HL-60/S4 (cell line): ENCODE measurements around the gene SCN10A.

Experiments
- in situ Hi-C: fragments of 300-500 bp; cut with MboI; formaldehyde crosslinking; loops from 2 replicates; pipeline ENCODE4 v1.14.3; 2022; ENCODE audit warnings: low sequenced_read_pairs

Gene SCN10A

GRCh38 chr3:38816026-38816425, at the start of gene SCN10A:
Gene SCN10A (minus strand): TSS chr3:38816217. CDS start chr3:38794010, 22,207 bp downstream.
- in situ Hi-C loops: no loop called here

GRCh38 chr3:38853011-38853410, 37.0 kb upstream of the SCN10A start:
- in situ Hi-C loops: no loop called here

DNA sequence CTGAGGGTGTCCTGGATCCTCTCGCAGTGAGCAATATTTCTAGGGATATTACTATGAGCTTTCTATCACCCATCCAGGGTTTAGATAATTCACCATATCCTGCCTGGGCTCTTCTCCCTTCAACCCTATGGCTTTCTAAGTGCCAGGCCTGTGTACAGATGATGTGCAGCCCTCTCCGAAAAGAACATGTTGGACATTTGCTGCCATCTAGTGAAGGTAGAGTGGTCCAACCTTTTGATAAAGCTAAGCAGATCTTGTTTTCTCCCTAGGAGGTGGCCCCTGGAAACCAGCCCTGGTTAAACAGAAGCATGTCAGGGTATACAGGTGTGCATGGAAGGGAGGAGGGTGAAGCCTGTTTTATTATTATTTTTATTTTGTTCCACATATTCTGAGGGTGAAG, 27.9 kb upstream of the SCN10A start:
- in situ Hi-C loops: no loop called here

DNA sequence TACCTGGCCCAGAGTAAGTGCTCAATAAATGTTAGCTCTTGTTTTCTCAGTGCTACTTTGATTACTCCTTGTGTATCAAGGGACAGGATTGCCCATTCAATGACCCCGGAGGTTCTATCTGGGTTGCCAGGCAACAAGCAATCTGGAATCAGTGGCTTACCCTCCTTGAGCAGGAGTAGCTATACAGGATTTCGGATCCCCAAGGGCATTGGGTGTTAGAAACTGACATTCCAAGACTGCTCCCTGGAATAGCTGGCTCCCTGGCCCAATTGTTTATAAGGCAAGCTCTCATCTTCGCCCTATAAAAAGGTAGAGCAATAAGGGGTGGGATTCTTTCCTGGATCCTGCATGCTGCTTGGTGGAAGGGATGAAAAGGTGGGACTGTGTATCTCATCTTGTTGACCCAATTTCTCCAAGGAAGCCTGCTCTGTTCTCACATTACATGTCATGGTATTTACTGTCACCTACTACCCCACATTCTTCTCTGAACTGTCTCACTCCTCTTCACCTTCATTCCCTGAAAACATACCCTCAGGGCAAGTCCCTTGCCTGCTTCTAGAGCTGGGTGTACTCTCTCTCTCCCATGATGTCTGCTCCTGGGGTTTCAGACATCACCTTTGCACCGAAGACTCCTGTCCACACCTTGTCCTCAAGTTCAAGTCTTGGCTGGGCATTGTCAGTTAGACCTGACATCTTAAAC, 26.4 kb upstream of the SCN10A start:
- in situ Hi-C loops: no loop called here

DNA sequence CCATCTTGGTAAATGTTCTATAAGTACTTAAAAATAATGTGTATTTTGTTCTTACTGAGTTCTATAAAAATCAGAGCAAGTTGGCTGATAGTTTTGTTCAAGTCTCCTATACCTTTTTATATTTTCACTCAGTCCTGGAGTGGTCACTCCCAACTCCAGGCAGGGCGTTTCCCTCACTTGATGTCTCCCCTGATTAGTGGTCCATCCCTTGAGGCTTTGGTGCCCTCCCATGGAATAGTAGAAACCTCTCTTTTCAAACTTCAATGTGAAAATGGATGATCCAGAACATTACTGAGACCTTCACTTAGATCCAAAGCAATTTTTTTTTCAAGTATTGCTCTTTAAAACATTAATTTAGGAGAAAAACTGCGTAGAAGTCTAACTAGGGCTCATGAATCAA, 25.0 kb upstream of the SCN10A start:
- in situ Hi-C loops: no loop called here

GRCh38 chr3:38837358-38837757, 21.3 kb upstream of the SCN10A start:
- in situ Hi-C loops: no loop called here

GRCh38 chr3:38836561-38836960, 20.5 kb upstream of the SCN10A start:
- in situ Hi-C loops: no loop called here

DNA sequence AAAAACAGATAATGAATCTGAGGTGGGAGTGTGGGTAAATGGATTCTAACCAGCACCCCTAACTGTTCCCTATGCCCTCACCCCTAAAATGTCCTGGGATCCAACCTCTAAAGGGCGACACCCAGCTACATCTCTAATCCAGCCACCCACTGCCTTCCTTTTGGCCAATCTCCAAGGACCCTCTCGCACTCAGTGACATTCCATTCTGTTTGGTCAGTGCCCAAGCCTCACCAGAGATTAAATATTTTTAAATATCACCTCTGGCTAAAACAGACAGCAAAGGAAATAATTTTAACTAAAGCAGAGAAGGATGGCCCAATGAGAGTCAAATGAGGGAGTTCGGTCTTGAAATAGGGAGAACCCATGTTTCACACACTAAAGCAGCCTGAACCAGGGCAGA, 19.9 kb upstream of the SCN10A start:
- in situ Hi-C loops: no loop called here

DNA sequence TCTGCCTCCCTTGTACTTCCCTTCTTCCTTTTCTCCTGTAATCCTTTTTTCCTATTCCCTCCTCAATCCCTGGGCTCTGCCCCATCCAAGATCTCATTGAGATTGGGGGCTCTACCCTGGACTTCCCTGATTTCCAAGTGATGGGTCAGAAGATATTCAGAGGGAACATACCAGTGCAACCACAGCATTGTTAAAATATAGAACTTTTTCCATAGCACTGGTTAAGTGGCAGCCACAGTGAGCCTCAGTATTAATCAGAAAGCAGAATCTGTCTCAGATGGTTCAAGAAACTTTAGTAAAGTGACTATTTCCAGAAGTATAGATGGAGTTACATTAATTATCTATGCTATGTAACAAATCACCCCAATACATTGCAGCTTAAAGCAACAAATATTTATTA, 18.7 kb upstream of the SCN10A start:
- in situ Hi-C loops: no loop called here

DNA sequence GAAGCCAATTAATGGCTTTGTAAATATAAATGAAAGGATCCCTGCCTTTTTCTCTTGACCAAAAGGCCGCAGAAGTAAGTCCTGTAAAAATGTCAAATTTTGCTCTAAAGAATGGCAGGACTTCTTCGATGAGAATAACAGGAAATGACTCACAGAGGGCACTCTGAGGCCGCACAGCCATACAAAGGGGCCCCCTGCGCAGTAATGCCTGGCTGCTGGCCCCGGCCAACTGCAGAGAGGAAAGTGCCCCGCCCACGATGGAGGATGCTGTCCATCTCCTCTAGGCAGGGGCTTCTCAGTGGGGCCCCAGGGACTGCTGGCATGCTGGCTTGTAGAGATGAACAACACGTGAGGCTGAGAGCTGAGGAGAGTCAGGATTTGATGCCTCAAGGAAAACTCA, 18.1 kb upstream of the SCN10A start:
- in situ Hi-C loops: no loop called here

- in situ Hi-C loops: no loop called here
Observed at GRCh38 chr3:38829404-38829803, 13.4 kb upstream of the SCN10A start.

DNA sequence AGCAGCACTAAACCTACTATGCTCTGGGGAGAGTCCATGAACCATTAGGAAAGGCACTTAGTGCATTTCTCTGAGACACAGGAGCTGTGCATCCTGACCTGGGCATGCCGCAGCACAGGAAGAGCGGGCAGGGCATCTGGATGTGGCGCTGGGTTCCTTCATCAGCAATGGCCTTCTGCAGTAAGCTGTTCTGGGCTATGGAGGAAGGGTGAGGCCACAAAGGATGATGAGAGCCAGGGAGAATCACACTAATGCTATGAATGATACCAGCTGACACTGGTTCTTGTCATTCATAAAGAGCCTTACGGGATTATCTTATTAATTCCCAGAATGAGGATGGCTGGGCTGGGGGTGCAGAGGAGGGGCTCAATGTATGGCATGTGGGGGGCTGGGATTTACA, 12.7 kb upstream of the SCN10A start:
- in situ Hi-C loops: no loop called here

DNA sequence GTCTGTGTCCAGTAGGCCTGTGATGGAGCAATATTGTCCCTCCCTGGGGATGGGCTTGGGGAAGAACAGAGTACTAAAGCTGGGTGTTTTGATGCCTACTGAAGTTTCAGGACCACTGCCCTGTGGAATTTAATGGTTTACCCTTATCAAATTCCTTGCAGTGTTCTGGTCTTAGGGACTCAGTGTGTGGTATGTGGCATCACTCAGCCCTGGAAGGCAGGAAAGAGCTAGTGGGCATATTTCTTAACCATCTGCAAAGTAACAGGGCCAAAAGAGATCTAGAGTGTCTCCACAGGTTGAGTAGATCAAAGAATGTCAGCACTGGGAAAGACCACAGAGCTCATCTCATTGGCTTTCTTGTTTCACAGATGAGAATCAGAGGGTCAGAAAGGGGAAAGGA, 11.8 kb upstream of the SCN10A start:
- in situ Hi-C loops: no loop called here

DNA sequence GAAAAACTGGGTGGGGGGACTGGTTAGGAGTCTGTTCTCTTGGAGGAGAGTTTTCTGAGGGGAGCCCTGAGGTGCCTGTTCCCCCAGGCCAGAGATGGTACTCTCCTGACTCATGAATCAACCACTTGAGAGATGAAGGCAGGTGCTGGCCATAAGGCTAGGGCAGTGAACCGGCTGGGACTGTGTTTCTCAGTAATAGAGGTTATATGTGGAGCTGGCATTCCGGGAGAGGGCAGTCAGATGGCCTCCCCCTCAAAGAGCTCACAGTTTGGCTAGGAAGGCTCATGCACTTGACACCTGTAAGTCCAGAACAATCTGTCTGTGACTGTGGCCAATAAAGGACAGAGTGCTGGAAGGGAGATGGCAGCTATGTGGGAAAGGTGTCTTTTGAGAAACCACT, 10.0 kb upstream of the SCN10A start:
- in situ Hi-C loops: no loop called here

- in situ Hi-C loops: no loop called here
Observed at GRCh38 chr3:38824349-38824748, 8.3 kb upstream of the SCN10A start.

DNA sequence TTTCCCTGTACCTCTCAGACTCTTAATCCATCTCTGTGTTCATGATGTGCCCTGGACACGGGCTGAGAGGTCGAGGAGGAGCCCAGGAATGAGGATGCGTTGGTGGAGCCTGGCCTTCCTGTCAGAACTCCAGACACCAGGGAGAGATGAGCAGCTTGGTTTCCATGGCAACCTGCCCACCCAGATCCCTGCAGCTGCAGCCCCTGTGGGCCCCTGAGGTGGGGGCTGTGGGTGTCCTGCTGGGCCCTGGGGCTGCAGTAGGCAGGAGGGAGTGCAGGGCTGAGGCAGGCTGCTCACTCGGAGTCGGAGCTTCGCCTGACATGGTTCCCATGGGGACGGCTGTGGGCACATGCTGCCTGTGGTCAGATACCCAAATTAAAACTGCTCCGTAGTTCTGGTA, 7.7 kb upstream of the SCN10A start:
- in situ Hi-C loops: no loop called here

GRCh38 chr3:38823186-38823585, 7.2 kb upstream of the SCN10A start:
- in situ Hi-C loops: no loop called here

- in situ Hi-C loops: no loop called here
Observed at GRCh38 chr3:38811822-38812221, 4.2 kb downstream of the SCN10A start.

DNA sequence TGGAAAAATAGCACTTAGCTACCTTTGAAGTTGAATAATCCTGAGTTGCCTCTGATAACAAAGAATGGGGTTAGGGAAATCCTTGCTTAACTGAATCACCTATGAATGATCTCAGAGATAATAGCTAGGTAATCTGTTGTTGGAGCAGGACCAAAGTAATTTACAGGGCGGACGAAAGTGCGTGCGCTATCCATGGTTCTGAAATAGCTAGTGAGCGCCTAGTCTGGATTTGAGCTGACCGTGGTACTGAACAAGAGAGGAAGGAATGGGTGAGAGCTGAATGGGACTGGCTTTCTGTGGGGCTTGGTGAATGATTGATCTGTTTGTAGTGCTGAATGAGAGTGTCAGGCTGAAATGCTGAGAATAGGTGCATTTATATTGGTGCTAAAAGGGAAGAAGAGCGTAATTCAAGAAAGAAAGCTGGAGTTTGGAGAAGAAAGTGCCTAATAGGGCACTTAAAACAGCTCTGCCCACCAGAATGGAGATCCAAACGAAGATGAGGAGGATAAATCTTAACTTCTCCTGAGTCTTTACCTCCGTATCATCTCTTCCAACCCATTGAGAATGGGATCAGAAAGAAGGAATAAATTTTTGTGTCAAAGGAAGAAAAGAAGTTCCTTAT, 10.1 kb downstream of the SCN10A start:
- in situ Hi-C loops: no loop called here

- in situ Hi-C loops: no loop called here
Observed at GRCh38 chr3:38805004-38805403, 11.0 kb downstream of the SCN10A start.

DNA sequence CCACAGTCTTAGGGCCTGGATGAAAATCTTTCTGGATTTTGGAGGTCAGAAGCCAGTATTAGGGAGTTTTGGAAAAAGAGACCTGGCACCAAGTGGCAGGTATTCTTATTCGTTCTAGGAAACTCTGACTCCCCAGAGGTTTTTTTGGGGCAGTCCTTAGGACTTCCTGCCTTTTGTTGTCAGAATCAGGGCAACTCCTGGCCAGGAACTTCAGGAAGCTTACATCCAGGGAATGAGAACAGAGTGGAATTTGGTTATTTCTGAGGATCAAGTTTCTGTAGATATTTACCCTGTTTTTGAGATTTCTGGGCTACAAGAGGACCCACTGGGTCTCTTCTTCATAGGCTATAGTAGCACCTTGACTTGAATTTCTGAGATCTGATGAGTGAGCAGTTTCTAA, 15.5 kb downstream of the SCN10A start:
- in situ Hi-C loops: no loop called here

DNA sequence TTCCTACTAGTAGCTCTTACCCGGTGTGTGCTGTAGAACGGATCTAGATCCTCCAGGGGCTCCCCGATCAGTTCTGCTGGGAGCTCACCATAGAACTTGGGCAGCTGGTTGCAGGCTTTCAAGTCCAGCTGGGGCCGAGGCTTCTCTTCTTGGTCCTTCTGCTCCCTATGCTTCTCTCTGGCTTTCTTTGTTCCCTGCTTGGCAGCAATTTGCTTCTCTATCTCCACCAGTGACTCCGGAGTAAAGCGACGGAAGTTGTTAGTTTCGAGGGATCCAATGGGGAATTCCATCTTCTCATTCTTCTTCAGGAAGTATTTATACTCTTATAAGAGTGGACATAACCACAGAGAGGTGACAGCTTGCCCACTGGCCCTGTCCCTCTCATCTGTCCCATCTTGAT, 22.3 kb downstream of the SCN10A start:
- in situ Hi-C loops: no loop called here

DNA sequence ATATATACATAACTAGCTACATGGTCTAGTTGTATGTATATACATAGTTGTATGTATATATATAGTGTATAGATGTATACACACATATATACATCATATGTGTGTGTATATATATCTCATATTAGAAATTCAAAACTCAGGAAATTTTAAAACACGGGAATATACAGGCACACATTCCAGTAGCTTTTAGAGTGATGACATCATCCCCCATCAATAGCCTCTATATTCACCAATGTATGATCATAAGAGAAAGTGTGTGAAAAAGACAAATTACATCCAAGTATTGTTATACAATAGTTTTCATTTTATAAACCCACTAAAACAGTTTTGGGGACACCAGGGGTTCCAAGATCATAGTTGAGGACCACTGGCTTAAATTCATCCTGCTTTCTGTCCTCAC, 23.0 kb downstream of the SCN10A start:
- in situ Hi-C loops: no loop called here
